MCF 10A (cell line): ENCODE measurements around the gene CPE. TPM values are rescaled to one million over a fixed set of nuclear protein-coding genes. Genes with fewer than 3 reads are reported as not detected.

Experiments
- BruUV-seq: library from RNA; stranded (reverse); fragments of 400-500 nt; replicated peaks from 2 replicates; lab custom pipeline; 2021; lab: Mats Ljungman, UMichigan
- CTCF ChIA-PET: fragments of 300-600 bp; sonication (Branson Sonifier 250); formaldehyde crosslinking; extraction: SDS; loops from one replicate; lab custom pipeline; 2021; ENCODE audit warnings: antibody characterized with exemption, inconsistent platforms; lab: Yijun Ruan, JAX
- POLR2A ChIA-PET: fragments of 300-600, 350-650 bp; sonication (Branson Sonifier 250); formaldehyde crosslinking; extraction: SDS; loops from one replicate; lab custom pipeline; 2020; ENCODE audit warnings: antibody characterized with exemption, inconsistent platforms; lab: Yijun Ruan, JAX
- DNase-seq: peaks from one replicate; pipeline ENCODE4 v3.0.0-alpha.2; 2018; ENCODE audit not compliant: unreplicated experiment
- H3K27ac Mint-ChIP-seq: one replicate; pipeline ENCODE4 v1.8.0; 2022; ENCODE audit warnings: mild to moderate bottlenecking, low read depth, mixed read lengths; ENCODE audit not compliant: unreplicated experiment
- H3K27me3 Mint-ChIP-seq: one replicate; pipeline ENCODE4 v1.8.0; 2022; ENCODE audit warnings: mixed read lengths; ENCODE audit not compliant: insufficient read depth, unreplicated experiment
- H3K36me3 Mint-ChIP-seq: one replicate; pipeline ENCODE4 v1.8.0; 2022; ENCODE audit warnings: mild to moderate bottlenecking, moderate library complexity, mixed read lengths; ENCODE audit not compliant: insufficient read depth, unreplicated experiment
- H3K4me1 Mint-ChIP-seq: one replicate; pipeline ENCODE4 v1.8.0; 2022; ENCODE audit warnings: mixed read lengths; ENCODE audit not compliant: insufficient read depth, unreplicated experiment
- H3K4me3 Mint-ChIP-seq: one replicate; pipeline ENCODE4 v1.8.0; 2022; ENCODE audit warnings: mild to moderate bottlenecking, moderate library complexity, mixed read lengths; ENCODE audit not compliant: unreplicated experiment
- H3K9me3 Mint-ChIP-seq: one replicate; pipeline ENCODE4 v1.8.0; 2022; ENCODE audit warnings: mixed read lengths; ENCODE audit not compliant: unreplicated experiment
- intact Hi-C: fragments of 100-400 bp; cut with micrococcal nuclease; formaldehyde crosslinking; loops from 2 replicates; pipeline ENCODE4 v1.14.1; 2022
- total RNA-seq: library from RNA; stranded (reverse); gene quantifications from 2 replicates; pipeline ENCODE4 v1.2.3, GENCODE V29; 2022
- TF ChIP-seq, protein P1 (sequence below): fragments of 200-600 bp; IDR thresholded peaks from one replicate; pipeline ENCODE4 v1.8.0; 2022; ENCODE audit warnings: antibody characterized with exemption, mild to moderate bottlenecking; ENCODE audit not compliant: unreplicated experiment

The CPE gene
- total RNA-seq, 1 experiment from 2014 or later: 8.3 TPM

GRCh38 chr4:165379678-165380064 lies 863 bp downstream of the CPE start:
- BruUV-seq: no TSS peak
- H3K9me3 Mint-ChIP-seq: no peaks in the 10 kb centered on the region
- H3K4me3 Mint-ChIP-seq: peak overlapping the region; percentile 77
- no peaks in the 10 kb centered on the region for H3K36me3 Mint-ChIP-seq
- TF ChIP-seq, protein P1, sequence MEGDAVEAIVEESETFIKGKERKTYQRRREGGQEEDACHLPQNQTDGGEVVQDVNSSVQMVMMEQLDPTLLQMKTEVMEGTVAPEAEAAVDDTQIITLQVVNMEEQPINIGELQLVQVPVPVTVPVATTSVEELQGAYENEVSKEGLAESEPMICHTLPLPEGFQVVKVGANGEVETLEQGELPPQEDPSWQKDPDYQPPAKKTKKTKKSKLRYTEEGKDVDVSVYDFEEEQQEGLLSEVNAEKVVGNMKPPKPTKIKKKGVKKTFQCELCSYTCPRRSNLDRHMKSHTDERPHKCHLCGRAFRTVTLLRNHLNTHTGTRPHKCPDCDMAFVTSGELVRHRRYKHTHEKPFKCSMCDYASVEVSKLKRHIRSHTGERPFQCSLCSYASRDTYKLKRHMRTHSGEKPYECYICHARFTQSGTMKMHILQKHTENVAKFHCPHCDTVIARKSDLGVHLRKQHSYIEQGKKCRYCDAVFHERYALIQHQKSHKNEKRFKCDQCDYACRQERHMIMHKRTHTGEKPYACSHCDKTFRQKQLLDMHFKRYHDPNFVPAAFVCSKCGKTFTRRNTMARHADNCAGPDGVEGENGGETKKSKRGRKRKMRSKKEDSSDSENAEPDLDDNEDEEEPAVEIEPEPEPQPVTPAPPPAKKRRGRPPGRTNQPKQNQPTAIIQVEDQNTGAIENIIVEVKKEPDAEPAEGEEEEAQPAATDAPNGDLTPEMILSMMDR: no peak
- H3K4me1 Mint-ChIP-seq: peaks cover 6% of the 10 kb centered on the region
- intact Hi-C loops: loop anchor here (2.0 kb wide), 1 partner anchor 85 kb away; no protein-coding TSS in a partner anchor
- ChIA-PET POLR2A (no interaction called here), CTCF (interaction anchor here (0.6 to 1.1 kb wide), 5 partner anchors 17 to 90 kb away, joined by 3 to 4 read pairs (median 3); no protein-coding TSS in a partner anchor)
- DNase-seq: no peak
- no peaks in the 10 kb centered on the region for H3K27me3 Mint-ChIP-seq
- H3K27ac Mint-ChIP-seq: no peak overlapping the region

- no peak for DNase-seq
- H3K9me3 Mint-ChIP-seq: no peaks in the 10 kb centered on the region
- H3K36me3 Mint-ChIP-seq: no peaks in the 10 kb centered on the region
- H3K27me3 Mint-ChIP-seq: no peaks in the 10 kb centered on the region
- ChIA-PET POLR2A (interaction anchor here (1.0 kb wide), 1 partner anchor 55 kb away, joined by 3 read pairs; no protein-coding TSS in a partner anchor), CTCF (interaction anchor here (1.6 kb wide), 1 partner anchor 80 kb away, joined by 4 read pairs; no protein-coding TSS in a partner anchor)
- H3K4me3 Mint-ChIP-seq: no peak overlapping the region
- TF ChIP-seq, protein P1: no peak
- BruUV-seq: no TSS peak
- H3K4me1 Mint-ChIP-seq: peaks cover 6% of the 10 kb centered on the region
- intact Hi-C loops: no loop called here
- H3K27ac Mint-ChIP-seq: no peak overlapping the region
These were observed 2.0 kb downstream of the CPE start for GRCh38 chr4:165380805-165381204.

DNA sequence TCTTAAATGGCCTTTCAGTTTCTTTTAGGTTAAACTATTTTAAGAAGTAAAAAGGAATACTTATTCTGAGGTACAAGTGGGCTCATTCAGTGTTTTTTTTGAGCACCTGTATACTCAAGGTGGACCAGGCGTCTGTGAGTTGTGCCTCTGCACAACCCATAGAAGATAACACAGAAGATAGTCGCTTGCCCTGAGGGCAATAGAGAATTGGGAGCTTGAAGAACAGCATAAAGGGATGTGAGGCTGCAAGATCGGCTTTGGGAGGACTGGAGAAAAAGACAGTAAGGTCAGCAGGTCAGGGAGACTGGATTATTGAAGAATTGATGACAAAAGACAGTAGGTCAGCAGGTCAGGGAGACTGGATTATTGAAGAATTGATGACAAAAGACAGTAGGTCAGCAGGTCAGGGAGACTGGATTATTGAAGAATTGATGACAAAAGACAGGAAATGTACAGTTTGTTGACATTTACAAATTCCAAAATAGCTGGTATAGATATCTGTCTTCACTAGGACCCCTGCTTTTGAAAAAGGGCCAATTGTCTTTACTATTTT lies 3.1 kb downstream of the CPE start:
- Mint-ChIP-seq H3K4me1 (peaks cover 6% of the 10 kb centered on the region), H3K27ac (no peak overlapping the region), H3K9me3 (no peaks in the 10 kb centered on the region), H3K4me3 (no peak overlapping the region), H3K27me3 (no peaks in the 10 kb centered on the region), H3K36me3 (no peaks in the 10 kb centered on the region)
- intact Hi-C loops: no loop called here
- BruUV-seq: no TSS peak
- DNase-seq: no peak
- CTCF ChIA-PET: interaction anchor here (0.6 to 1.6 kb wide), 5 partner anchors 32 to 251 kb away, joined by 3 to 4 read pairs (median 3); no protein-coding TSS in a partner anchor
- TF ChIP-seq, protein P1: no peak
- POLR2A ChIA-PET: interaction anchor here (0.6 to 1.5 kb wide), 6 partner anchors 22 to 93 kb away, joined by 3 to 7 read pairs (median 4); partner anchors contain the start of gene MSMO1

GRCh38 chr4:165382640-165383039 lies 3.8 kb downstream of the CPE start:
- DNase-seq: no peak
- Mint-ChIP-seq H3K9me3 (no peaks in the 10 kb centered on the region), H3K36me3 (no peaks in the 10 kb centered on the region), H3K4me3 (no peak overlapping the region), H3K27me3 (no peaks in the 10 kb centered on the region), H3K27ac (no peak overlapping the region), H3K4me1 (peaks cover 6% of the 10 kb centered on the region)
- ChIA-PET POLR2A (interaction anchor here (1.0 to 1.5 kb wide), 4 partner anchors 23 to 75 kb away, joined by 3 to 7 read pairs (median 4); partner anchors contain the start of gene MSMO1), CTCF (interaction anchor here (0.6 to 1.2 kb wide), 4 partner anchors 31 to 252 kb away, joined by 3 read pairs; no protein-coding TSS in a partner anchor)
- BruUV-seq: no TSS peak
- intact Hi-C loops: no loop called here
- TF ChIP-seq, protein P1: no peak
